ENCODE measurements around the gene NAB1. TPM values are rescaled to one million over a fixed set of nuclear protein-coding genes. Genes with fewer than 3 reads are reported as not detected.

NAB1 gene
- total RNA-seq, 1 experiment from 2014 or later: 32.6 TPM

DNA sequence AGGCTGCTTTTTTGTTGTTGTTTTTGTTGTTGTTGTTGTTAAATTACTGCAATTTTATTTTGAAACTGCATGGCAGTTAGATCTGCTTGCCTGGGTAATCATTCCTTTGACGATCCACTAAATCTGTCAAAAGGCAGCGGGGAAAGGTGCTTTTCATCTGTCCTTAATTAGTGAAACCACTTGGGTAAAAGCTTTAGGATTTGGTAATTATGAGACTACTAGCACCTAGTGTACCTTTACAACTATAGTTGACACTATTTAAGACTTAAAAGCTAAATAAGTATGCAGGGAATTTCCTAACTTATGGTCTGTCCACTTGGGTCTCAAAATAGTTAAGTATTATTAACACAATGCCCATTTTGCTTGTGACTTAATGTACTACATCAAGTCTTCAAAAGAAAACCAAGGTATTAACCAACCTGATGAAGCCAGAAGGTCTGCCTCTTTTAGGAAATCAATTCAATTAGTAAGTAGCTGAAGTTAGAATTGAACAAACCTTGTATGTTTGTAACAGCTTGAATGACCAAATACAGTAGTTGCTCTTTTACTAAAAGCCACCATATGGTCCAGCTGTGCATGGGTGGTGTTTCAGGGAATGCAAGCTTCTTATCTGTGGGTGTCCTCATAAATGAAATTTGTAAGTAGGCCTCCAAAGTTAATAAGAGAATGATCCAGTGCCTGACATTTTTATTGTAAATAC is 44.8 kb downstream of the NAB1 start:
- H3K4me3 ChIP-seq (ENCODE audit: low read depth, low read length, poor library complexity, severe bottlenecking): no peak overlapping the region
- H3K4me1 ChIP-seq (ENCODE audit: insufficient read depth, low read length, poor library complexity, severe bottlenecking): no peaks in the 10 kb centered on the region
- no peak overlapping the region for H3K27ac ChIP-seq (ENCODE audit: low read depth, low read length, poor library complexity, severe bottlenecking)
- H3K27me3 ChIP-seq (replicated peaks; ENCODE audit: insufficient read depth, low read depth, low read length, poor library complexity): no peaks in the 10 kb centered on the region
- POLR2A ChIA-PET (ENCODE audit: low non-redundant PET): no interaction called here
- H3K9me3 ChIP-seq (ENCODE audit: low read depth, low read length, poor library complexity, severe bottlenecking): no peaks in the 10 kb centered on the region
- DNase-seq (ENCODE audit: low spot score): no peak
- BruUV-seq (replicated peaks): no TSS peak
- H3K36me3 ChIP-seq (ENCODE audit: insufficient read depth, low read length, poor library complexity, severe bottlenecking): peaks cover 12% of the 10 kb centered on the region
- intact Hi-C loops (cut with micrococcal nuclease; ENCODE audit: unreplicated experiment): no loop called here
- TF ChIP-seq, protein P1, sequence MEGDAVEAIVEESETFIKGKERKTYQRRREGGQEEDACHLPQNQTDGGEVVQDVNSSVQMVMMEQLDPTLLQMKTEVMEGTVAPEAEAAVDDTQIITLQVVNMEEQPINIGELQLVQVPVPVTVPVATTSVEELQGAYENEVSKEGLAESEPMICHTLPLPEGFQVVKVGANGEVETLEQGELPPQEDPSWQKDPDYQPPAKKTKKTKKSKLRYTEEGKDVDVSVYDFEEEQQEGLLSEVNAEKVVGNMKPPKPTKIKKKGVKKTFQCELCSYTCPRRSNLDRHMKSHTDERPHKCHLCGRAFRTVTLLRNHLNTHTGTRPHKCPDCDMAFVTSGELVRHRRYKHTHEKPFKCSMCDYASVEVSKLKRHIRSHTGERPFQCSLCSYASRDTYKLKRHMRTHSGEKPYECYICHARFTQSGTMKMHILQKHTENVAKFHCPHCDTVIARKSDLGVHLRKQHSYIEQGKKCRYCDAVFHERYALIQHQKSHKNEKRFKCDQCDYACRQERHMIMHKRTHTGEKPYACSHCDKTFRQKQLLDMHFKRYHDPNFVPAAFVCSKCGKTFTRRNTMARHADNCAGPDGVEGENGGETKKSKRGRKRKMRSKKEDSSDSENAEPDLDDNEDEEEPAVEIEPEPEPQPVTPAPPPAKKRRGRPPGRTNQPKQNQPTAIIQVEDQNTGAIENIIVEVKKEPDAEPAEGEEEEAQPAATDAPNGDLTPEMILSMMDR (conservative IDR thresholded peaks at IDR 0.05; ENCODE audit: low read depth, low read length): no peak
- no peak for TF ChIP-seq EZH2 (IDR thresholded peaks at IDR 0.05; ENCODE audit: borderline replicate concordance, low read depth, low read length, poor library complexity, severe bottlenecking)
- CTCF ChIA-PET: no interaction called here

DNA sequence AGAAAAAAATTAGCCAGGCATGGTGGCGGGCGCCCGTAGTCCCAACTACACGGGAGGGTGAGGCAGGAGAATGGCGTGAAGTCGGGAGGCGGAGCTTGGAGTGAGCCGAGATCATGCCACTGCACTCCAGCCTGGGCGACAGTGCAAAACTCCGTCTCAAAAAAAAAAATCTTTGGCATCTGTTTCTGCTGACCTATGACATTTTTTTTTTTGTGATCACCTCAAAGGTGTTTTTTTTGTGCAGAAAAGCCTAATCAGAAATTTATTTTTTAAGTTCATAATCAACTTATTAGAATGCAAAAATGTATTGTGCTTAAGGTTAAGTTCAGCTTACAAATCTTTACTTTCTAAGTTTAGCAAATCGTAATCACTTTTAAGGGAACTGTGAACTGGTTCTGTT is 45.6 kb downstream of the NAB1 start:
- POLR2A ChIA-PET (ENCODE audit: low non-redundant PET): no interaction called here
- CTCF ChIA-PET: no interaction called here

DNA sequence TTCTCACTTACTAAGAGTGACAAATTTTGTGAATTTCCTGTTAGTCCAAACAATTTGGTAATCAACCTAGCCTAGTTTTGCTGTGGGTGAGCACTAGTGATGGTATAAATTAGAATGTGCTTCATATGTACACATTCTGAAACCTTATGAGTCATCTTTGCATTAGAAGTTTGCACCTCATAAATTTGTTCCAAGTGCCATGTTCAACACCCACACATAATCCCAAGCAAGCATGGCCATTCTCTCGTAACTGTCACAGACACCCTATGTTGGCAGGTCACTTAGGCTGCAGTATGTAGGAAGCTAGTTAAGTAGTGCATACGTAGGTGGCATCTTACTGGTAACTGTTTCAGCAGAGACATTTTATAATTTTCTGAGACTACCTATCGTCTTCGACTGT is 46.9 kb downstream of the NAB1 start:
- ChIA-PET CTCF (no interaction called here), POLR2A (ENCODE audit: low non-redundant PET) (no interaction called here)
- intact Hi-C loops (cut with micrococcal nuclease; ENCODE audit: unreplicated experiment): no loop called here
- peaks cover 7% of the 10 kb centered on the region for H3K36me3 ChIP-seq (ENCODE audit: insufficient read depth, low read length, poor library complexity, severe bottlenecking)
- no peaks in the 10 kb centered on the region for H3K4me1 ChIP-seq (ENCODE audit: insufficient read depth, low read length, poor library complexity, severe bottlenecking)
- BruUV-seq (replicated peaks): no TSS peak
- no peak overlapping the region for H3K27ac ChIP-seq (ENCODE audit: low read depth, low read length, poor library complexity, severe bottlenecking)
- H3K27me3 ChIP-seq (replicated peaks; ENCODE audit: insufficient read depth, low read depth, low read length, poor library complexity): no peaks in the 10 kb centered on the region
- DNase-seq (ENCODE audit: low spot score): peak; percentile 29
- H3K9me3 ChIP-seq (ENCODE audit: low read depth, low read length, poor library complexity, severe bottlenecking): no peaks in the 10 kb centered on the region
- no peak for TF ChIP-seq EZH2 (IDR thresholded peaks at IDR 0.05; ENCODE audit: borderline replicate concordance, low read depth, low read length, poor library complexity, severe bottlenecking)
- TF ChIP-seq, protein P1 (conservative IDR thresholded peaks at IDR 0.05; ENCODE audit: low read depth, low read length): no peak
- H3K4me3 ChIP-seq (ENCODE audit: low read depth, low read length, poor library complexity, severe bottlenecking): no peak overlapping the region

More for the DNA sequence above, 45.6 kb downstream of the NAB1 start:
- BruUV-seq (replicated peaks): no TSS peak
- intact Hi-C loops (cut with micrococcal nuclease; ENCODE audit: unreplicated experiment): no loop called here
- TF ChIP-seq, protein P1 (conservative IDR thresholded peaks at IDR 0.05; ENCODE audit: low read depth, low read length): no peak
- no peak for TF ChIP-seq EZH2 (IDR thresholded peaks at IDR 0.05; ENCODE audit: borderline replicate concordance, low read depth, low read length, poor library complexity, severe bottlenecking)
- Histone ChIP-seq H3K36me3 (ENCODE audit: insufficient read depth, low read length, poor library complexity, severe bottlenecking) (peaks cover 12% of the 10 kb centered on the region), H3K27ac (ENCODE audit: low read depth, low read length, poor library complexity, severe bottlenecking) (no peak overlapping the region), H3K4me1 (ENCODE audit: insufficient read depth, low read length, poor library complexity, severe bottlenecking) (no peaks in the 10 kb centered on the region), H3K9me3 (ENCODE audit: low read depth, low read length, poor library complexity, severe bottlenecking) (no peaks in the 10 kb centered on the region), H3K4me3 (ENCODE audit: low read depth, low read length, poor library complexity, severe bottlenecking) (no peak overlapping the region), H3K27me3 (replicated peaks; ENCODE audit: insufficient read depth, low read depth, low read length, poor library complexity) (no peaks in the 10 kb centered on the region)
- no peak for DNase-seq (ENCODE audit: low spot score)
